Type B pancreatic cell (in vitro differentiated cells): ENCODE results near the gene GPR17. TPM values are rescaled to one million over a fixed set of nuclear protein-coding genes. Genes with fewer than 3 reads are reported as not detected.

Experiments
- DNase-seq: peaks from one replicate; pipeline ENCODE4 v3.0.0; 2021; ENCODE audit warnings: mixed read lengths; ENCODE audit not compliant: unreplicated experiment; ENCODE audit errors: extremely low spot score
- H3K27ac Mint-ChIP-seq: 2 replicates; pipeline ENCODE4 v1.8.0; 2021; ENCODE audit warnings: mild to moderate bottlenecking, mixed read lengths
- H3K27me3 Mint-ChIP-seq: 2 replicates; pipeline ENCODE4 v1.8.0; 2021; ENCODE audit warnings: mixed read lengths
- H3K36me3 Mint-ChIP-seq: 2 replicates; pipeline ENCODE4 v1.8.0; 2021; ENCODE audit warnings: mixed read lengths
- H3K4me1 Mint-ChIP-seq: one replicate; pipeline ENCODE4 v1.8.0; 2021; ENCODE audit warnings: mixed read lengths; ENCODE audit not compliant: unreplicated experiment
- H3K4me3 Mint-ChIP-seq: 2 replicates; pipeline ENCODE4 v1.8.0; 2021; ENCODE audit warnings: mild to moderate bottlenecking, mixed read lengths
- H3K9me3 Mint-ChIP-seq: 2 replicates; pipeline ENCODE4 v1.8.0; 2021; ENCODE audit warnings: mixed read lengths
- total RNA-seq: library from RNA; stranded (reverse); gene quantifications from 2 replicates; pipeline ENCODE4 v1.2.1, GENCODE V29; 2021; ENCODE audit warnings: low replicate concordance
- TF ChIP-seq, protein P1 (sequence below): fragments of 200-600 bp; sonication (generic); conservative IDR thresholded peaks from 2 replicates; pipeline ENCODE4 v1.5.0; 2021; ENCODE audit warnings: antibody characterized with exemption, mild to moderate bottlenecking

GPR17 gene
- total RNA-seq, 1 donor from 2014 or later = 0.19 TPM

- Mint-ChIP-seq H3K27me3 (no peaks in the 10 kb centered on the region), H3K4me3 (no peak overlapping the region), H3K4me1 (no peaks in the 10 kb centered on the region), H3K36me3 (no peaks in the 10 kb centered on the region), H3K9me3 (no peaks in the 10 kb centered on the region), H3K27ac (no peak overlapping the region)
- no peak for DNase-seq
- TF ChIP-seq, protein P1, sequence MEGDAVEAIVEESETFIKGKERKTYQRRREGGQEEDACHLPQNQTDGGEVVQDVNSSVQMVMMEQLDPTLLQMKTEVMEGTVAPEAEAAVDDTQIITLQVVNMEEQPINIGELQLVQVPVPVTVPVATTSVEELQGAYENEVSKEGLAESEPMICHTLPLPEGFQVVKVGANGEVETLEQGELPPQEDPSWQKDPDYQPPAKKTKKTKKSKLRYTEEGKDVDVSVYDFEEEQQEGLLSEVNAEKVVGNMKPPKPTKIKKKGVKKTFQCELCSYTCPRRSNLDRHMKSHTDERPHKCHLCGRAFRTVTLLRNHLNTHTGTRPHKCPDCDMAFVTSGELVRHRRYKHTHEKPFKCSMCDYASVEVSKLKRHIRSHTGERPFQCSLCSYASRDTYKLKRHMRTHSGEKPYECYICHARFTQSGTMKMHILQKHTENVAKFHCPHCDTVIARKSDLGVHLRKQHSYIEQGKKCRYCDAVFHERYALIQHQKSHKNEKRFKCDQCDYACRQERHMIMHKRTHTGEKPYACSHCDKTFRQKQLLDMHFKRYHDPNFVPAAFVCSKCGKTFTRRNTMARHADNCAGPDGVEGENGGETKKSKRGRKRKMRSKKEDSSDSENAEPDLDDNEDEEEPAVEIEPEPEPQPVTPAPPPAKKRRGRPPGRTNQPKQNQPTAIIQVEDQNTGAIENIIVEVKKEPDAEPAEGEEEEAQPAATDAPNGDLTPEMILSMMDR = no peak
These were observed 8.7 kb upstream of the GPR17 start for GRCh38 chr2:127637236-127637630.

- H3K9me3 Mint-ChIP-seq = no peaks in the 10 kb centered on the region
- H3K4me3 Mint-ChIP-seq = no peak overlapping the region
- no peaks in the 10 kb centered on the region for H3K27me3 Mint-ChIP-seq
- H3K27ac Mint-ChIP-seq = no peak overlapping the region
- no peak for DNase-seq
- TF ChIP-seq, protein P1 = no peak
- H3K4me1 Mint-ChIP-seq = no peaks in the 10 kb centered on the region
- no peaks in the 10 kb centered on the region for H3K36me3 Mint-ChIP-seq
These were observed 8.2 kb upstream of the GPR17 start for GRCh38 chr2:127637725-127638252.

- Mint-ChIP-seq H3K9me3 (no peaks in the 10 kb centered on the region), H3K4me3 (no peak overlapping the region), H3K36me3 (no peaks in the 10 kb centered on the region), H3K27me3 (no peaks in the 10 kb centered on the region), H3K4me1 (no peaks in the 10 kb centered on the region), H3K27ac (peak overlapping the region; percentile 29)
- TF ChIP-seq, protein P1 = no peak
- DNase-seq = no peak
These were observed 7.4 kb upstream of the GPR17 start for GRCh38 chr2:127638361-127639110.

- Mint-ChIP-seq H3K9me3 (no peaks in the 10 kb centered on the region), H3K4me3 (no peak overlapping the region), H3K36me3 (no peaks in the 10 kb centered on the region), H3K4me1 (no peaks in the 10 kb centered on the region), H3K27ac (peak overlapping the region; percentile 29), H3K27me3 (no peaks in the 10 kb centered on the region)
- TF ChIP-seq, protein P1 = no peak
- DNase-seq = no peak
These were observed 6.9 kb upstream of the GPR17 start for GRCh38 chr2:127639111-127639474.

- DNase-seq = no peak
- no peak overlapping the region for H3K4me3 Mint-ChIP-seq
- no peaks in the 10 kb centered on the region for H3K36me3 Mint-ChIP-seq
- no peak overlapping the region for H3K27ac Mint-ChIP-seq
- no peaks in the 10 kb centered on the region for H3K9me3 Mint-ChIP-seq
- H3K27me3 Mint-ChIP-seq = no peaks in the 10 kb centered on the region
- TF ChIP-seq, protein P1 = peak; percentile 38
- H3K4me1 Mint-ChIP-seq = no peaks in the 10 kb centered on the region
These were observed 5.6 kb upstream of the GPR17 start for GRCh38 chr2:127640082-127641072.
